ENCODE measurements around the gene DUSP10.
A peak's percentile ranks its signal among the peaks of the same experiment; 100 is the strongest.

The DUSP10 gene

GRCh38 chr1:221693087-221693486 is 48.8 kb downstream of the DUSP10 start:
- DNase-seq = no peak

- DNase-seq = peak; percentile 50
These were observed 49.2 kb downstream of the DUSP10 start for GRCh38 chr1:221692643-221693042.

DNA sequence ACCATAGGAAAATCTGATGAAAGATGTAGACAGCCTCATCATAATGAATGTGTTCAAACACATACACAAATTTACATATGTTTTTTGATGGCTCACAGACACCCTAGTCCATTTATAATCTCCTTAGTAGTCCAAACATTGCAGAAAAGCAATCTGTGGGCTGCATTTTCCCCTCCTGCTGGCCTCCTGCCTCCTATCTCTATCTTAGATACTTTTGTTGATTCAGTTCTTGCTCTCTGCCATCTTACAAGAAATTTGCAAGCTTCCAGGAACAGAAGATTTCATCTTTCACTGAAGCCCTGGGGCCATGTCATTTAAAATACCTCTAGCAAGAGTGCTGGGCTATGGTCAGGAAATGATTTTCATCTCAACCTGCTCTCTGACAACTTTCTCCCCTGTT is 50.6 kb downstream of the DUSP10 start:
- no peak for DNase-seq

GRCh38 chr1:221690858-221691257 is 51.0 kb downstream of the DUSP10 start:
- DNase-seq = no peak

DNA sequence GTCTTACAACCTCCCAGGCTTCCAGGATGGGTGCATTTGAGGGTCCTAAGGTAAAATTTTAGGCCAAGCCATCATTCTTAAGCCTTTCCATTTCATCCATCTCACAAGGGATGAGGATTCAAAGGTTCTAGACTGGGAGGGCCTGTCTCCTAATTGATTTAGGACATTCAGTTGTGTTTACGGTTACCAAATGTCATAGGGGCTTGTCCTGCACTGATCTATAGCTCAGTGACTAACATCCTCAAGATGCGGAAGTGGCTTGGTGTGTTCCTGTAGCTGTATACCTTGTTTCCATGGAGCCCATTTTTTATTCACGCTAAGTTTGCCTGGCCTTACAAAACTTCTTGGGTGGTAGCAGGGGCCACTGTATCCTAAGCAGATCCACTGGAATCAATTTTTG is 52.8 kb downstream of the DUSP10 start:
- DNase-seq = no peak

DNA sequence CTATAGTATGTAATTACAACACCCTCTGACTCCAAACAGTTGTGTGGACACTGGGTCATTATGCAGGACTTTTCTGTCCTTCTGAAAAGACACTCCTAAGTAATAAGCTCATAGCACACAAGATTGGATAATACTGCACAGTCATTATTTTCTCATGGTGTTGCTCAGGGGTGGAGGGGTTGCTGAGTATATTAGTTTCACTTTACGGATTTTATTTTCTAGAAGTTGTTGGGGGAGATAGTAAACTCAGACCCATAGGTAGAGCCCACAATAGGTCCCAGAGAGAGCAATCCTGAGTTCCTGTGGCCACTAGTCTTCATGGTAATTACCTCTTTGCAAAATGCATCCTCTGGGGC is 53.4 kb downstream of the DUSP10 start:
- DNase-seq = no peak

DNA sequence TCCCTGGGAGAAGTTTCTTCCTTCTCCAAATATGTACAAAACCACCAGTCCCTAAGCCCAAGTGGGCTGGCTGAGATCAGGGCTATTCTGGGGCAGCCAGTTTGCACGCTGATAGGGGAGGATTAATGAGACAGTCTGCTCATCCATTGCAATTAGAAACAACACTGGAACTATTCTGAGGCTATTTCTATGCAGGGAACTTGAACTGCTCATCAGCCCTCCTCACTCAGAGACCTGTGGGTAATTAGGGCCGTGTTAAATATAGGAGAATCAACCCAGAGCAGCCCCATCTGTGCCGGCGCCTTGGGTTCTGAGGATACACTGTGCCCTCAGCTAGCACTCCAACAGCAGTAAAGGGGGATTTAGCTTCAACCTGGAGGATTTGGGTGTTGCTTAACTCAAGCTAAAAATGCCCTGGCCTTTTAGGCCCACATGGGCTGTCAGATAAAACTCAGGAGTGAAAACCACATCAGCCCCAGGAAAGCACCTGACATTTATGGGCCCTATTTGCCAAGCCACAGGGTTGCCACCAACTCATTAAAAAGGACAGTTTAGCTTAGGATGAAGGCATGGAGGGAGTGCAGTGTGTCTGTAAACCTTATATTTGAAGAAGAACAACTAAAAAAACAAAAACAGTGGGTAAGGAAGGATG is 53.9 kb downstream of the DUSP10 start:
- no peak for DNase-seq

GRCh38 chr1:221683681-221684080 is 58.2 kb downstream of the DUSP10 start:
- no peak for DNase-seq

- no peak for DNase-seq
These were observed 61.8 kb downstream of the DUSP10 start for GRCh38 chr1:221680085-221680484.

DNA sequence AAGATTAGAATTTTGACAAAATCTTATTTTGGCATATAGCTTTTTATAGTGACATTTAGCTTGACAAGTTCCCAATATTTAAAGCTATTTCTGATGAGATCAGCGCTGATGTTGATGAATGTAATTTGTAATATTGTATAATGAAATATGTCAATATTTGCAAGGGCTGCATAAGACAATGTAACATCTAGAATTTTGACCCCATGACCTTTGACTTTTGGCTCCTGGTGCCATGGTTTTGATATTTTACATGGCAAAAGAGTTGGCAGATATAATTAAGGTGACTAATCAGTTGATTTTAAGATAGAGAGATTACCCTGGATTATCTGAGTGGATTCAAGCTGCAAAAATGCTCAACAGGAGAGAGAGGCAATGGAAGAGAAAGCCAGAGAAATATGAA is 63.9 kb downstream of the DUSP10 start:
- DNase-seq = no peak

DNA sequence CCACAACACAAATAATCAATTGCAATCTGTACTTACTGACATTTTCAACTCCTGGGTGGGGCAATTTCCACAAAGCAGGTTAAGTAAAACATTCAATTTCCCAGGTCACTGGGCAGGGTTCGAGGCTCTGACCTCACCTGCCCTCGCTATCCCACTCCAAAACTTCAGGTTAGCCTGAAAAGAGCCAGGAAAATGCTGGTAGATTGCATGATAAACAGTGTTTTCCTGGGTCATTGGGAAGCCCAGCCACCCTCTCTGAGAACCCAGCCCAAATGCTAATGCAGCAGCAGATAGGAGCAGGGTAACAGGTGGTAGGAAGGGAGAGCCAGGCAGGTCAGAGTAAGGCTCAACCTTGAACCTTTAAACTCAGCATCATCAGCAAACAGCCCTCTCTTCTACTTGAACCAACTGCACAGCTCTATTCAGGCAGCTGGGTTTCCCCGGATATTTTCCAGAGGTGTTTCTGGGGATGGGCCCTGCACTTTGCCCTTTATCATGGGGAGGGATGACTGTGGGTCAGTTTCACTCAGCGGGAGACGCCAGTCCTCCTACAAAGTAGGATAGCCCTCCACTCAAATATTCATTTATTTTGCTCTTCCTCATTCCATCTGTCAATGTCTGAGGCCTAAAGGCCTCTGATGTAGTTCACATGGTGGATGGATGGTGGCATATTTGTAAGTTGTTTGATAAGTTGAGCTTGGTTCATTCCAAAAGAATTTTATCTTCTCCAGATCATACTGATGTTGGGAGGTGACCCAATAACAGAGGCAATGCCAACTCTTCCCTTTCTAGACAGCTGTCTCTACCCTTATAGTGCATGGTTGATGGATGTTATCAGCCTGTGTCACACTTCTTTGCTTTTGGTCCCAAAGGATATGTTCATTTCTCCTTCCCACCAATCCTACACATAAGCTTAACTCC is 65.7 kb downstream of the DUSP10 start:
- no peak for DNase-seq

DNA sequence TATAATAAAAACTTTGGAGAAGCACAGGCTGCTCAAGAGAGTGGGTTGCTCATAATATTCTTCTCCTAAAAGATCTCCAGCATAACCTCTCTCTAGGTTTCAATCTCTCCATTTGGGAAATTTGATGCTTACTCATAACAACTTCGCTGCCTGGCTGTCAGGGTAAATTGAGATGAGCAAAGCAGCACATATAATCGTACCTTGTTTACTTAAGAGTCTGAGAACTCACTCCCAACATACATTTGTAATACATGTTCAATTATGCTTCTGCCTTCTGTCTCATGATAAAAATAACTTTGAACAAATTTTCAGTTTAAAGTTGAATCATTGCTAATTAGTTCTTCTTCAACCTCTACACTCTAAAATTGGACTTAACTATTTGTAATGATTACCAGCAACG is 68.9 kb downstream of the DUSP10 start:
- peak; percentile 36 for DNase-seq

DNA sequence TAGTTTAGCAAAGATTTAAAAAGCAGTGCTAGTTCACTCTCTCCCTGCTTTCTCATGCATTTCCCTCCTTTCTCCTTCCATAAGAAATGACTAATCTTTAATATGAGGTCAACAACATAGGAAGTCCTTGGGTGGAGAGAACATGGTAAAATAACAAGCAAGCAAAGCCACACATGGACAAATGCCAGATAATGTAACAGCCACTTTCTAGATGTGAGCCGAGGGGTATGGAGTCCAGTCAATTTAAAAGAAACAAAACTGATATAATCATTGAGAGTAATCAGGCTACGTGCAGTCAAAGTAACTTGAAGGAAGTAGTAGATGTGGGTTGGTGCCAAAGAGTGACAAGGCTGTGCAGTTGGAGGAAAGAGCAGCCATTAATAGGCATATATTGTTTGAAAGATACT is 69.6 kb downstream of the DUSP10 start:
- peak; percentile 92 for DNase-seq

GRCh38 chr1:221670081-221670480 is 71.8 kb downstream of the DUSP10 start:
- DNase-seq = peak; percentile 42

DNA sequence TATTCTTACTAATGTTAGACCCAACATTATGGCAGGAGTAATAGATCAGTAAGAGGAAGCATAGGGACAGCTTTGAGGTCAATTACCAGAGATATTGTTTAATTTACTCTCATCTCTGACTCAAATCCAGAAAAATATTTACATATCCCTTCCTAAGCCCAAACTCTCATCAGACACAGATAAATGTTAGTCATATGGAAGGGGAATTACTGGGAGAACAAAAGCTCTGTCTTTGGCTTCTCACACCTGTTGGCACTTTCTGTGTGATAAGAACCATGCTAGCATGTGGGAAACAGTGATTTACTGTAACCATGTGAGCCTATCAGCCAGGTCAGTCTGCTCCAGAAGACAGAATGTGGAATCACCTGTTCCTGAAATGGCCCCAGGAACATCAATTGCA is 72.4 kb downstream of the DUSP10 start:
- no peak for DNase-seq

DNA sequence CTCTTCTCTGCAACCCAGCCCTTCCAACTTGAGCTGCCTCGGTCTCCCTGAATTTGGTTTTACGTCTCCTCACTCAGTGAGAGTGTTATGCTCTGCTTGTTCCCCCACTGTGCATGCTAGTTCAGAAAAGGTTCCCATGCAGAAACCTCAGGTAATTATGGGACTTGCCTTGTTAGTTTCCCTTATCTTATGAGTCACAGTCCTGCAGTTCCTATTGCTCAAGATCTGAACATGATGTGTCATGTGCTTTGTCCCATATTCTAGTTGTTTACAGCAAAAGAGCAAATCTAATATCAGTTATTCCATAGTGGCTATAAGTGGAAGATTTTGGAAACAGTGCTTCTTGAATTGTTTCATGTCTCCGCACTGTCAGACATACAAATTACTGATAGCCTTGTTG is 74.4 kb downstream of the DUSP10 start:
- peak; percentile 48 for DNase-seq

DNA sequence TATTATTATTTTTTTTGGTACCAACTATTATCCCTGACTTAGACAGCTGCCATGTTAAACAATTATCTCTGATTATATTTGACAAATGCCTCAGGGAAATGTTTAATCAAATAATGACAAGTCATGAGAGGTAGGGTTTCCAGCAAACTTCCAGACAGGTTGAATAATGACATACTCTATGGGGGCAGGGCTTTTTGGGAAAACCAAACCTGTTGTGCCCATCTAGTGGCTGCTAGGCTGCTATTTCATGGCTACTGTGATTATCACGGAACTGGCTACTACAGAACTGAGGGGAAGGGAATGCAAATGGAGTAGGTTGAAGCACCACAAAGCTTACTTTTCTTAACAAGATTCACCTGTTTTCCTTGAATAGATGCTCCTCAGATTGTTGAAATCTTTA is 77.6 kb downstream of the DUSP10 start:
- no peak for DNase-seq

DNA sequence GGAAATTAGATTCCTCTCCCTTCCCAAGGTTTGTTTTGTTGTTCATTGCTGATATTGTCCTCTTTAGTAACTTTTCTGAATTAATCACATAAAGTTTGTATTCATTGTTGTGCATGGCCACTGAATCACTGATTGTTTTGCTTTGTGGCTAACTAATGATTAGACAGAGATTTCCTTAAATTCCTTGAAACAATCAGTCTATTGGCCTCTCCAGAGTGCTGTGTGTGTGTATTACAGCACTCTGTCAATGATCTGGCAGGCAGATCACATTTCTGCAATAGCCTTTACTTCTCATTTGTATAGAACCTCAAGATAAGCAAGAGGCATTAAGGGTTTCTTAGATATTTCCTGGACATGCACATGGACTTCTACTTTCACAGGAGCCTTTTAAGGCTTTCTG is 78.6 kb downstream of the DUSP10 start:
- DNase-seq = no peak

DNA sequence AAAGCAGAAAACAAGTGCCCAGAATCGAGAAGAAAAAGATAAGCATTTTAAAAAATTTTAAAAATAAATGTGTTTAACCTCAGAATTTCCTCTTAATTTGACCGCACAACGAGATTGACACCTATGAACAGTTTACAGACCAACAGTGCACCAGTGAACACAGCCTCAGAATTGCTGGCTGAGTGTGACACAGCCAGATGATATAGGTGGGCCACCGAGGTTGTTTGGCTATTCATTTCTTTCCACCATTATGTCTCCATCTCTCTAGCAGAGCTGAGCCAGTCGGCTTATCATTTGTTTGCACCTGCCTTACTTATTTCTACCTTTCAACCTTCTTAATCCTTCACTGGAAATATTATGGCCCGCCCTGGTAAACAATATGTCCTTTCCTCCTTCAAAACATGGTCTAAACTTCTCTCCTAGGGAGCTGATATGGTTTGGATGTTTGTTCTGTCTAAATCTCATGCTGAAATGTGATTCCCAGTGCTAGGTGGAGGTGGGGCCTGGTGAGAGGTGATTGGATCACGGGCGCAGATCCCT is 86.1 kb downstream of the DUSP10 start:
- DNase-seq = no peak

Measured in fibroblast of skin of back (primary cell).